HUES48 (cell line): Measurements from ENCODE around the gene EFL1.
"Not testable (repeated sequence)": the region's sequence is repeated elsewhere in the genome, so short reads cannot be mapped to it uniquely, and the experiment has no call there.

Source experiments
- H3K27ac ChIP-seq: one replicate; pipeline ENCODE4 v1.7.0; 2013; ENCODE audit warnings: low read depth, low read length, inconsistent platforms
- H3K27me3 ChIP-seq: 2 replicates; pipeline ENCODE4 v1.6.1; 2013; ENCODE audit warnings: mild to moderate bottlenecking, low read length; ENCODE audit not compliant: control insufficient read depth, insufficient read depth
- H3K36me3 ChIP-seq: 2 replicates; pipeline ENCODE4 v1.6.1; 2013; ENCODE audit warnings: low read length; ENCODE audit not compliant: control insufficient read depth, insufficient read depth
- H3K4me1 ChIP-seq: 2 replicates; pipeline ENCODE4 v1.6.1; 2013; ENCODE audit warnings: mild to moderate bottlenecking, low read length; ENCODE audit not compliant: control insufficient read depth, insufficient read depth
- H3K4me3 ChIP-seq: 2 replicates; pipeline ENCODE4 v1.5.1; 2013; ENCODE audit warnings: mild to moderate bottlenecking, low read depth, low read length
- H3K9ac ChIP-seq: 2 replicates; pipeline ENCODE4 v1.6.1; 2013; ENCODE audit warnings: mild to moderate bottlenecking, low read depth, low read length, moderate library complexity
- H3K9me3 ChIP-seq: 2 replicates; pipeline ENCODE4 v1.6.1; 2013; ENCODE audit warnings: low read length; ENCODE audit not compliant: control insufficient read depth, insufficient read depth

EFL1 gene

GRCh38 chr15:82300326-82300725, 37.8 kb upstream of the EFL1 start:
- not testable (repeated sequence) for H3K9ac ChIP-seq, H3K9me3 ChIP-seq, H3K27ac ChIP-seq, H3K4me1 ChIP-seq, H3K4me3 ChIP-seq, H3K36me3 ChIP-seq, H3K27me3 ChIP-seq

GRCh38 chr15:82299511-82299914, 37.0 kb upstream of the EFL1 start:
- H3K27ac ChIP-seq, H3K27me3 ChIP-seq, H3K9ac ChIP-seq, H3K4me3 ChIP-seq, H3K9me3 ChIP-seq, H3K4me1 ChIP-seq, H3K36me3 ChIP-seq: not testable (repeated sequence)

- H3K27ac ChIP-seq = no peak overlapping the region
- H3K27me3 ChIP-seq = no peaks in the 10 kb centered on the region
- no peak overlapping the region for H3K4me3 ChIP-seq
- H3K9ac ChIP-seq = no peak overlapping the region
- H3K9me3 ChIP-seq = no peaks in the 10 kb centered on the region
- peaks cover 6% of the 10 kb centered on the region; the same call in 1 of the 2 replicates for H3K4me1 ChIP-seq
- H3K36me3 ChIP-seq = no peaks in the 10 kb centered on the region
Observed at GRCh38 chr15:82298520-82298919, 36.0 kb upstream of the EFL1 start.

- Histone ChIP-seq H3K4me1 (peaks cover 6% of the 10 kb centered on the region; the same call in 1 of the 2 replicates), H3K36me3 (no peaks in the 10 kb centered on the region), H3K27ac (no peak overlapping the region), H3K4me3 (no peak overlapping the region), H3K27me3 (no peaks in the 10 kb centered on the region), H3K9me3 (no peaks in the 10 kb centered on the region), H3K9ac (no peak overlapping the region)
Observed at GRCh38 chr15:82298032-82298431, 35.5 kb upstream of the EFL1 start.

GRCh38 chr15:82297546-82297945, 35.0 kb upstream of the EFL1 start:
- H3K4me1 ChIP-seq = peaks cover 6% of the 10 kb centered on the region; the same call in 1 of the 2 replicates
- no peak overlapping the region for H3K27ac ChIP-seq
- H3K27me3 ChIP-seq = no peaks in the 10 kb centered on the region
- no peak overlapping the region for H3K9ac ChIP-seq
- no peaks in the 10 kb centered on the region for H3K36me3 ChIP-seq
- no peak overlapping the region for H3K4me3 ChIP-seq
- H3K9me3 ChIP-seq = no peaks in the 10 kb centered on the region

- Histone ChIP-seq H3K9ac (no peak overlapping the region), H3K9me3 (no peaks in the 10 kb centered on the region), H3K36me3 (no peaks in the 10 kb centered on the region), H3K4me3 (no peak overlapping the region), H3K4me1 (peaks cover 6% of the 10 kb centered on the region; the same call in 1 of the 2 replicates), H3K27ac (peak overlapping the region; percentile 21), H3K27me3 (no peaks in the 10 kb centered on the region)
Observed at GRCh38 chr15:82294061-82294690, 31.6 kb upstream of the EFL1 start.

GRCh38 chr15:82292271-82292670, 29.7 kb upstream of the EFL1 start:
- Histone ChIP-seq H3K4me1 (peaks cover 6% of the 10 kb centered on the region; the same call in 1 of the 2 replicates), H3K36me3 (no peaks in the 10 kb centered on the region), H3K9ac (no peak overlapping the region), H3K4me3 (no peak overlapping the region), H3K27ac (no peak overlapping the region), H3K9me3 (no peaks in the 10 kb centered on the region), H3K27me3 (no peaks in the 10 kb centered on the region)

GRCh38 chr15:82288202-82288601, 25.7 kb upstream of the EFL1 start:
- not testable (repeated sequence) for H3K36me3 ChIP-seq, H3K27me3 ChIP-seq, H3K9ac ChIP-seq, H3K27ac ChIP-seq, H3K4me1 ChIP-seq, H3K9me3 ChIP-seq, H3K4me3 ChIP-seq

- not testable (repeated sequence) for H3K36me3 ChIP-seq, H3K27me3 ChIP-seq, H3K4me3 ChIP-seq, H3K4me1 ChIP-seq, H3K9ac ChIP-seq, H3K9me3 ChIP-seq, H3K27ac ChIP-seq
Observed at GRCh38 chr15:82286475-82286874, 23.9 kb upstream of the EFL1 start.

GRCh38 chr15:82284381-82284780, 21.8 kb upstream of the EFL1 start:
- H3K27ac ChIP-seq, H3K27me3 ChIP-seq, H3K9me3 ChIP-seq, H3K9ac ChIP-seq, H3K4me1 ChIP-seq, H3K4me3 ChIP-seq, H3K36me3 ChIP-seq: not testable (repeated sequence)

GRCh38 chr15:82282386-82282785, 19.9 kb upstream of the EFL1 start:
- not testable (repeated sequence) for H3K9ac ChIP-seq, H3K36me3 ChIP-seq, H3K27me3 ChIP-seq, H3K4me1 ChIP-seq, H3K27ac ChIP-seq, H3K4me3 ChIP-seq, H3K9me3 ChIP-seq

- H3K9me3 ChIP-seq, H3K4me1 ChIP-seq, H3K9ac ChIP-seq, H3K36me3 ChIP-seq, H3K27me3 ChIP-seq, H3K27ac ChIP-seq, H3K4me3 ChIP-seq: not testable (repeated sequence)
Observed at GRCh38 chr15:82281276-82281675, 18.7 kb upstream of the EFL1 start.
